B cell (primary cell): Measurements from ENCODE around the gene TRIM2. TPM values are rescaled to one million over a fixed set of nuclear protein-coding genes. Genes with fewer than 3 reads are reported as not detected.

Experiments used
- ATAC-seq: fragments of 200-7000 bp; cut with Tn5 transposase; one replicate; pipeline ENCODE4 v1.10.0; 2021; ENCODE audit warnings: low read depth, mild to moderate bottlenecking, moderate number of reproducible peaks, moderate library complexity
- CTCF ChIA-PET: fragments of 350-600 bp; sonication (Branson Sonifier 250); formaldehyde crosslinking; loops from one replicate; lab custom pipeline; 2021; ENCODE audit warnings: antibody characterized with exemption, inconsistent platforms; lab: Charles Lee
- POLR2A ChIA-PET: fragments of 350-600 bp; sonication (Branson Sonifier 250); formaldehyde crosslinking; loops from one replicate; lab custom pipeline; 2021; ENCODE audit warnings: antibody characterized with exemption; lab: Charles Lee
- DNase-seq: peaks from one replicate; pipeline ENCODE4 v3.0.0; 2013
- H2AFZ ChIP-seq: 2 replicates; pipeline ENCODE4 v1.6.1; 2012; ENCODE audit warnings: mild to moderate bottlenecking, low read depth, low read length; ENCODE audit not compliant: insufficient read depth, poor library complexity, severe bottlenecking
- H3K27ac ChIP-seq, 2 donors: 1 replicate in 1 of 2; 2 replicates in 1 of 2; pipeline ENCODE4 v1.5.1; 2012 to 2013; ENCODE audit warnings: low read length in 2 of 2, mild to moderate bottlenecking in 2 of 2, moderate library complexity in 1 of 2
- H3K27me3 ChIP-seq, 4 experiments: fragments of 200-600 bp in 1 of 4; sonication (generic) in 1 of 4; replicated peaks in 1 of 4; 1 replicate in 2 of 4; 2 replicates in 2 of 4; pipeline versions ENCODE4 v1.6.1 to v1.7.0; 2013 to 2016; ENCODE audit warnings: low read length in 3 of 4, mild to moderate bottlenecking in 2 of 4, mixed read lengths in 1 of 4, moderate library complexity in 1 of 4; ENCODE audit not compliant: insufficient read depth in 4 of 4, control insufficient read depth in 3 of 4; ENCODE audit errors: control extremely low read depth in 1 of 4
- H3K36me3 ChIP-seq, 2 experiments: replicated peaks in 1 of 2; 1 replicate in 1 of 2; 2 replicates in 1 of 2; pipeline versions ENCODE4 v1.6.1 to v1.7.1; 2013; ENCODE audit warnings: low read length in 1 of 2; ENCODE audit not compliant: insufficient read depth in 2 of 2, control insufficient read depth in 1 of 2; ENCODE audit errors: control extremely low read depth in 1 of 2, extremely low read depth in 1 of 2
- H3K4me1 ChIP-seq, 2 donors: fragments of 200-600 bp in 1 of 2; sonication (generic) in 1 of 2; 1 replicate in 1 of 2; 2 replicates in 1 of 2; pipeline versions ENCODE4 v1.5.1 to v1.6.1; 2013 to 2017; ENCODE audit warnings: low read length in 2 of 2; ENCODE audit not compliant: control insufficient read depth in 2 of 2, insufficient read depth in 2 of 2
- H3K4me2 ChIP-seq: replicated peaks from 2 replicates; pipeline ENCODE3; 2012; ENCODE audit warnings: mild to moderate bottlenecking, low read depth, low read length; ENCODE audit not compliant: poor library complexity, severe bottlenecking
- H3K4me3 ChIP-seq, 5 experiments: fragments of 200-600 bp in 1 of 5; sonication (generic) in 1 of 5; 1 replicate in 3 of 5; 2 replicates in 2 of 5; pipeline versions ENCODE4 v1.5.1 to v1.7.0; 2011 to 2016; ENCODE audit warnings: low read length in 4 of 5, mild to moderate bottlenecking in 4 of 5, low read depth in 2 of 5, control low read depth in 1 of 5, moderate library complexity in 1 of 5; ENCODE audit not compliant: insufficient read depth in 1 of 5; ENCODE audit errors: control extremely low read depth in 1 of 5, extremely low read depth in 1 of 5
- H3K79me2 ChIP-seq: fragments of 200-600 bp; sonication (generic); one replicate; pipeline ENCODE4 v1.6.0; 2016; ENCODE audit warnings: low read length; ENCODE audit not compliant: control insufficient read depth, insufficient read depth
- H3K9ac ChIP-seq: fragments of 200-600 bp; sonication (generic); 2 replicates; pipeline ENCODE4 v1.6.1; 2017; ENCODE audit warnings: mild to moderate bottlenecking, low read length, moderate library complexity
- H3K9me3 ChIP-seq, 3 donors: one replicate each; pipeline versions ENCODE4 v1.6.1 to v1.7.1; 2013; ENCODE audit warnings: low read length in 2 of 3; ENCODE audit not compliant: control insufficient read depth in 2 of 3, insufficient read depth in 1 of 3; ENCODE audit errors: control extremely low read depth in 1 of 3
- H4K20me1 ChIP-seq: 2 replicates; pipeline ENCODE4 v1.6.0; 2012; ENCODE audit warnings: mild to moderate bottlenecking, low read length; ENCODE audit not compliant: insufficient read depth, control insufficient read depth, poor library complexity, severe bottlenecking
- H3K27ac Mint-ChIP-seq: one replicate; pipeline ENCODE4 v1.8.0; 2021; ENCODE audit warnings: mixed read lengths
- H3K27me3 Mint-ChIP-seq: one replicate; pipeline ENCODE4 v1.8.0; 2021; ENCODE audit warnings: mixed read lengths
- H3K4me1 Mint-ChIP-seq: one replicate; pipeline ENCODE4 v1.8.0; 2021; ENCODE audit warnings: mixed read lengths
- H3K4me3 Mint-ChIP-seq: one replicate; pipeline ENCODE4 v1.8.0; 2021; ENCODE audit warnings: mixed read lengths
- H3K9me3 Mint-ChIP-seq: one replicate; pipeline ENCODE4 v1.8.0; 2022; ENCODE audit warnings: mixed read lengths; ENCODE audit not compliant: insufficient read depth
- CTCF ChIP-seq: fragments of 200-600 bp; IDR thresholded peaks from one replicate; pipeline ENCODE4 v1.8.0; 2022; ENCODE audit warnings: antibody characterized with exemption, mild to moderate bottlenecking
- EZH2 ChIP-seq: IDR thresholded peaks from 2 replicates; pipeline ENCODE4 v1.6.1; 2012; ENCODE audit warnings: borderline replicate concordance, low read depth, mild to moderate bottlenecking, moderate library complexity, low read length; ENCODE audit not compliant: insufficient read depth, poor library complexity, severe bottlenecking
- WGBS: methylation state at CpG from one replicate; pipeline ENCODE4 v1.1.5; 2013; ENCODE audit warnings: missing lambda C conversion rate; ENCODE audit not compliant: insufficient coverage; 5-methylcytosine and 5-hydroxymethylcytosine counted together
- intact Hi-C: fragments of 100-400 bp; cut with micrococcal nuclease; formaldehyde crosslinking; loops from one replicate; pipeline ENCODE4 v1.10.0; 2022
- polyA plus RNA-seq: library from polyadenylated mRNA; depleted of rRNA; stranded (reverse); fragments of >200 nt; gene quantifications from 2 replicates; pipeline ENCODE4 v1.2.3, GENCODE V29; 2012
- total RNA-seq, 2 donors: library from RNA; stranded (reverse); fragments of 120-200 nt in 1 of 2; gene quantifications; 1 replicate in 1 of 2; 2 replicates in 1 of 2; pipeline versions ENCODE4 v1.2.3 to v1.2.4, GENCODE V29; 2013 to 2022

Gene TRIM2
- total and polyA plus RNA-seq, 2 donors (not counting 1 experiment from before 2014, with no cell fraction given), result 1.2 to 6.4 TPM

GRCh38 chr4:153293742-153294057, 89.5 kb downstream of the TRIM2 start:
- Mint-ChIP-seq H3K4me1 (no peaks in the 10 kb centered on the region), H3K9me3 (no peaks in the 10 kb centered on the region), H3K4me3 (no peak overlapping the region), H3K27ac (no peak overlapping the region), H3K27me3 (no peaks in the 10 kb centered on the region)
- no peak overlapping the region for H2AFZ ChIP-seq
- H3K79me2 ChIP-seq, result no peaks in the 10 kb centered on the region
- no peak overlapping the region for H3K4me3 ChIP-seq
- H3K36me3 ChIP-seq, result no peaks in the 10 kb centered on the region
- no peak overlapping the region for H3K27ac ChIP-seq
- H4K20me1 ChIP-seq, result no peaks in the 10 kb centered on the region
- H3K9me3 ChIP-seq, result peaks cover 0 to 10% (median 0%) of the 10 kb centered on the region in 3 donors
- WGBS, result 95% methylated on average over 2 of the region's 5 CpGs
- ATAC-seq, result no peak
- no peak for TF ChIP-seq EZH2
- TF ChIP-seq CTCF, result no peak
- H3K9ac ChIP-seq, result no peak overlapping the region
- H3K4me2 ChIP-seq, result no peak overlapping the region
- ChIA-PET CTCF (interaction anchor here (0.7 kb wide), 1 partner anchor 25 kb away, joined by 3 read pairs; no protein-coding TSS in a partner anchor), POLR2A (no interaction called here)
- H3K4me1 ChIP-seq, result no peaks in the 10 kb centered on the region
- no peak for DNase-seq
- no peaks in the 10 kb centered on the region for H3K27me3 ChIP-seq
- intact Hi-C loops, result no loop called here

DNA sequence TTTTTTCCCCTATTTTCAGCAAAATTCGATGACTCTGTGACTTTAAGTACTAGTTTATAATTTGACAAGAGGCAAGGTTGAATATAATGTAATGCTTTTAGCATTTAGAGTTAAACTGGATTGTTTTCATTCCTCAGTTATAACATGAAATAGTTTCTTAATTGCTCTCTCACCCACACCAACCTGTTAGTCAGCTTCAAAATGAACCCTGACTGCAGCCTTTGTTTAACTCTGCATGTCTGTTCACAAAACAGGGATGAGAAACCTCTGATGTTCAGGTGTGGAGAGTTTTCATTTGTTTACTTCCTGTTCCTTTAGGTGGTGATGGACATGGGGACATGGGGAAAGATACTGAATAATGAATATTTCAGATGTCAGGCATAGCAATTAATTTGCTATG, 90.4 kb downstream of the TRIM2 start:
- no CpG with 5 or more reads among the region's 1 CpG for WGBS
- Histone ChIP-seq H3K9me3 (peaks cover 0 to 14% (median 0%) of the 10 kb centered on the region in 3 donors), H3K4me3 (no peak overlapping the region), H4K20me1 (no peaks in the 10 kb centered on the region), H2AFZ (no peak overlapping the region), H3K4me1 (no peaks in the 10 kb centered on the region), H3K27me3 (no peaks in the 10 kb centered on the region), H3K4me2 (no peak overlapping the region), H3K27ac (no peak overlapping the region), H3K36me3 (no peaks in the 10 kb centered on the region), H3K9ac (no peak overlapping the region), H3K79me2 (no peaks in the 10 kb centered on the region)
- POLR2A ChIA-PET, result no interaction called here
- Mint-ChIP-seq H3K27ac (no peak overlapping the region), H3K4me3 (no peak overlapping the region), H3K4me1 (no peaks in the 10 kb centered on the region), H3K9me3 (peaks cover 6% of the 10 kb centered on the region), H3K27me3 (no peaks in the 10 kb centered on the region)
- no peak for ATAC-seq
- CTCF ChIA-PET, result no interaction called here
- intact Hi-C loops, result no loop called here
- no peak for DNase-seq
- TF ChIP-seq EZH2 (no peak), CTCF (no peak)
